ENCODE results near the gene KIAA1217.
"Not testable (repeated sequence)": the region's sequence is repeated elsewhere in the genome, so short reads cannot be mapped to it uniquely, and the experiment has no call there.

Gene KIAA1217

GRCh38 chr10:24417053-24417452 is 208.1 kb downstream of the KIAA1217 start:
- DNase-seq, result no peak

GRCh38 chr10:24418532-24418931 is 209.6 kb downstream of the KIAA1217 start:
- DNase-seq, result no peak

GRCh38 chr10:24419066-24419465 is 210.1 kb downstream of the KIAA1217 start:
- DNase-seq, result no peak

GRCh38 chr10:24425151-24425550 is 216.2 kb downstream of the KIAA1217 start:
- no peak for DNase-seq

DNA sequence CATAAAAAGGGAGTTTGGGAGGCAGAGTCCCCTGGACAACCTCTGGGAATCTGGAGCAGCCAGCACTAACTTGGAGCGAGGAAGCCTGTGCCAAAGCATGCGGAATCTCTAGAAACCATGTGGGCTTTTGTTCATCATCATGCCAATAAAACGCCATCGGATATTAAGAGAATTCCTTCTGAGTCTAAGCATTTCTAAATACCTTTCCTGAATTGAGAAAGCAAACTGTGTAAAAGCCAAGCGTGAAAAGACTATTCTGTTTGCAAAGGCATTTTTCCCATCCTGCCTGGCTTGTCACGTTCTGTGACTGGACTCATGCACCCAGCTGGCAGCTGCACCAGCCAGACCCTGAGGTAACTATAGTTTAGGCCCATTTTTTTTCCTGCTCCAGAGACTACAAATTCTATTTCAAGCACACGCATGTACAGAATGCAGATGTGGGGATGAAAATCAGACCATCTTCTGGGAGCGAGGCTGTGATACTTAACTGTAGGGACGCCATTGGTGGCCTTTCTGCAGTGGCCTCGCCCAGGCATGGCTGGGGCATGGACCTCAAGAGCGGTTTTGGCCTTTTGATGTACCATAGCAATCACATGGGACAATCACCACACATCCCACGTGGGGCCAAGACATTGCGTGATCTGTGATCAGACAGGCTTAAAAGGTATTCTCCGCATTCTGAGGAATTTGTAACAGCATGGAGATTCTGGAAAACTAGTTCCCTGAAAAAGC is 218.9 kb downstream of the KIAA1217 start:
- DNase-seq, result no peak

DNA sequence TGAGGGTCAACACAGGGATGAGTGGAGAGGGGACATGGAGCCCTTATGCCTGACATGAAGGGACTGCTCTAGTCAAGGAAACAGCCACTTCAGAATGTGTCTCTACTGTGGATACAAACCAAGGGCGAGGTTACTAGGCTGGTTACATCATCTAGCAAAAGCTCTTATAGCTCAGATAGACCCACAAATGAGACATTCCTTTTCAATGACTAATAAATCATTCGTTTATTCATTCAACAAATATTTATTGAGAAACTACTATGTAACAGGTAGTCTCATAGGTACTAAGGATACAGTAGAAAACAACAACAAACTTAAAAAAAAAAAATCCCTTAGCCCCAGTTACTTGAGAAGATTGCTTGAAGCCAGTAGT is 219.5 kb downstream of the KIAA1217 start:
- no peak for DNase-seq

DNA sequence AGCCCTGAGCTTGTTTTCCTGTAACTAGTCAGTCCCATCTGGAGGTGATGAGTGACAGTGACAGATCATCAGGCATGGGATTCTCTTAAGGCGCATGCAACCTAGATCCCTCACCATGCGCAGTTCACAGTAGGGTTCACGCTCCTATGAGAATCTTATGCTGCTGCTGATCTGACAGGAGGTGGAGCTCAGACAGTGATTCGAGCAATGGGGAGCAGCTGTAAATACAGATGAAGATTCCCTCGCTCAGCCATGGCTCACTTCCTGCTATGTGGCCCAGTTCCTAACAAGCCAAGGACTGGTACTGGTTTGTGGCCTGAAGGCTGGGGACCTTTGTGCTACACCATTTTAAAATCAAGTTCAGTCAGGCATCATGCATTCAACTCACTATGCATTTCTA is 221.7 kb downstream of the KIAA1217 start:
- DNase-seq, result no peak

DNA sequence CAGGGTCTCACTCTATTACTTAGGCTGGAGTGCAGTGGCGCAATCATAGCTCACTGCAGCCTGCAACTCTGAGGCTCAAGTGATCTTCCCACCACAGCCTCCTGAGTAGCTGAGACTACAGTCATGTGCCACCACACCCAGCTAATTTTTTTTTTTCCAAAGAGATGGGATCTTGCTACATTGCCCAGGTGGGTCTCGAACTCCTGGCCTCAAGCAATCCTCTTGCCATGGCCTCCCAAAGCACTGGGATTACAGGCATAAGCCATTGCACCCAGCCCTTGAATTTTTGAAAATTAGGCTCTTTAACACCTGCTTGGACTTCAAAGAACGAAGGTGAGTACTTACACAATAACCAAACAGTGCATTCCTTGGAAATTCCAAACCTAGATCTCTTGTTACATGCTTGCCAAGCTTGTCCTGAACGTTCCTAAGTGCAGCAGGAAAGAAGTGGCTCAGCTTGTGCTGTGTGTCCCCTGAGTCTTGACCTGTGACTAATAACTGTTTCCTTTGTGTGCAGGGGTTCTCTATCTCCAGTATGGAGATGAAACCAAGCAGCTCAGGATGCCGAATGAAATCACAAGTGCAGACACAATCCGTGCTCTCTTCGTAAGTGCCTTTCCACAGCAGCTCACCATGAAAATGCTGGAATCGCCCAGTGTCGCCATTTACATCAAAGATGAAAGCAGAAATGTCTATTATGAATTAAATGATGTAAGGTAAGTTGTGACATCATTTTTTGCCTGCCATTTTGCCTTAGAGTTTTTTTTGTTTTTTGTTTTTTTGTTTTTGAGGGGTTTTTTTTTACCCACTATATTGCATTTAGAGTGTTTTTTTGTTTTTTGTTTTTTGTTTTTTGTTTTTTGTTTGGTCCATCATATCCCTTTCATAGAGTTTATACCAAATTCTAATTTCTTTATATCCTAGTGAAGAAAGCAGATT is 223.8 kb downstream of the KIAA1217 start:
- no peak for DNase-seq

- no peak for DNase-seq
These were observed 224.8 kb downstream of the KIAA1217 start for GRCh38 chr10:24433705-24434104.

DNA sequence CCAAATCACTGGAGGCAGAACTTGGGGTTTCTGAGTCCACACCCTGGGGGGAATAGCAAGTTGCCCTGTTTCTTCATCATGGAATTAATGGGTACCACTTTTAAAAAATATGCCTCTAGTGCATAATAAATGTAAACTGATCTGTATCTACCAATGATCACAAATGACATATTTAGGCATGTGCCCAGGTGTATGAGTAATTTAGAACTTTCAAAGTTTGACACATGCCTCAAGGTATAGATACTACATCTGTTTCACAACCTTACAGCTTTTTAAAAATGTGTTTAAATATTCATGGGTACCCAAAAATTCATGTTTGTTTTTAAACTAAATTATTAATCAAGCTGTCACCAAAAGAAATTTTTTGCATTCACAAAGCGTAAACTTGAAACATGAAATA is 226.0 kb downstream of the KIAA1217 start:
- no peak for DNase-seq

- no peak for DNase-seq
These were observed 226.4 kb downstream of the KIAA1217 start for GRCh38 chr10:24435374-24435773.

DNA sequence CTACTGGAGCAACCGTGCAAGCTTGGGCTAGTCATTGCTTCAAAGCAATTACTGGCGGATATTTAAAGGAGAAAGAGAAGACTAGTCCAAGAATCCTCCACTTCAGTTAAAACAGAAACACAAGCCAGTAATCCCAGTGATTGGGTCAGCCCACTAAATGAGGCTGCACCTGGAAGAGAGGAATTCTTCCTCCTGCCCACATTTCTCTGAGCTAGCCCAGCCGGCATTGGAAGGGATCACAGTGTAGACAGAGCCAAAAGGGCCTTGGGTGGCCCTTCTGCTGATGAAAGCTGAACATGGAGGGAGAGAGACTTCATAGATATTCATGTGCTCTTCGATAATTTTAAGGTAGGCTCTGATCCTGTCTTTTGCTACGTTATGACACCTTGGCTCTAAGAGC is 228.4 kb downstream of the KIAA1217 start:
- no peak for DNase-seq

DNA sequence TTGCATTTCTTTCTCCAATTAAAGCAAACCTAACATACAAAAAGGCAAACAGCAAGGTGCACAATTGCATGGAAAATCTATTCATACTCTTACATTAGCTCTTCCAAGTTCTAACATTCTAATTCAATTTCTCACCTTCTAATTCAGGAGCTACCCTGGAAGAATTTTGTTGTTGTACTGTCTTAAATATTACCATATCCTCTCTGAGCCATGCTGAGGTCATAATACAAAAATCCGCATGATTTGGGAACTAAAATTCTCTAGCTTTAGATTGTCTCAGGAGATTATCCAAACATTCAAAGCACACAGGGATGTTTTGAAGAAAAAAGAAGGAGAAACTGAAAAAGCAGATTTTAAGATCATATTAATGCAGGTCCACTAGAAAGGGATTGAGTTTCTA is 229.9 kb downstream of the KIAA1217 start:
- DNase-seq, result no peak

- DNase-seq, result no peak
These were observed 231.0 kb downstream of the KIAA1217 start for GRCh38 chr10:24439935-24440334.

DNA sequence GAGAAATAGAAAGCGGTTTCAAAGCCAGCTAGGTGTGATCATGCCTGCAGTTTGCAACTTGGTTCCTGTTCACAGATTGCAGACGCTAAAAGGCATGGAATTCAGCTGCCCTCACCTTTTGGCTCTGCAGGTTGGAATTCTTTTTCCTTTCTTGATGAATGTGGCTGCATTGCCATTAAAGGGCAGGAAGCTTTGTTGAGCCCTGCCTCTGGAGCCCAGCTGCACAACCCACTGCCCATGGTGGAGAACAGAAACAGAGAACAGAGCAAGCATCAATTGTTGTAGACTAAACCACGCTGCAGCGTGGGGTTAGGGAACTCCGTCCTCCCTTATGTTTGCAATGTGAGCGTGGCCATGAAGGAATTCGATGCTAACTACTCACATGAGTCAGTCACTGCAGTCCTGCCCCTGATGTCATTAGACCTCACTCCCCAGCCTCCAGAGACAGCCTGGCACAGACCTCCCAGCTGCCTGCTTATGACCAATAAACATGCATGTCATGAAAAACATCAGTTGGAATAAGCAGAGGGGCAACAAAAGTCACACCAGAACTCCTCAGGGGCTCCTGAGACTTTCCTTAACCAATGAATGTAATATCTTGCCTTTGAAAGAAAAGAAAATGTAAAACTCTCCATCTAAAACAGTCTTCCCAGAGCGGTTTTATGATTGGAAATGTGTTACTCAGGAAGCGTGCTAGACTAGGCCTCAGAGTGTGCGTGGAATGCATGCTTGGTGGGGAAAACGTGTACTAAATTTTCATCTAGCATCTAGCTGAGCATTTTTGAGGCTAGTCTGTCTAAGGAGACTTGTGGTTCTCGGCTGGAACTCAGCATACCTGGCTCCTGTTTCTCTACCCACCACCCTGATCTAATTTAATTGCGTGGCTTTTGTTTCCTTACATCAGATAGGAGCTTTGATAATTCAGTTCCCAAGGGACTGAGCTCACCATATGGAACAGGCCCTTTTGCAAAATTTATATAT is 232.2 kb downstream of the KIAA1217 start:
- no peak for DNase-seq

DNA sequence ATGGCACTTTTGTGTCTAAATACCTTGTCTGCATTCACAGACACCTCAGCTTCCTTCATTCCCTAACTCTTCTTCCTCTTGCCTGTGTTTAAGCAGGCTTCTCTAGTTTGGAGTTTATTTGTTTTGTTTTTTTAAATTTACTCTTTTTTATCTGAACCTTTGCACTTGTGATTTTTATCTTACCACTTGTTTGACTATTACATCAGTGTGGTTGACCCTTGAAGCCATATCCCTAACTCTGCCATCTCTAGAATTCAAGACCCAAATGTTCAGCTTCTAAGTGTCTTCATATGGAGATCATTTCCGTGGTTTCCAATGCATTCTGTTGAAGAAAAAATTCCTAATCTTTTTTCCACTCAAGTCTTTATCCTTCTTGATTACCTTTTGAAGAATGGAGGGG is 233.3 kb downstream of the KIAA1217 start:
- no peak for DNase-seq

- not testable (repeated sequence) for DNase-seq
These were observed 233.8 kb downstream of the KIAA1217 start for GRCh38 chr10:24442641-24443174.

DNA sequence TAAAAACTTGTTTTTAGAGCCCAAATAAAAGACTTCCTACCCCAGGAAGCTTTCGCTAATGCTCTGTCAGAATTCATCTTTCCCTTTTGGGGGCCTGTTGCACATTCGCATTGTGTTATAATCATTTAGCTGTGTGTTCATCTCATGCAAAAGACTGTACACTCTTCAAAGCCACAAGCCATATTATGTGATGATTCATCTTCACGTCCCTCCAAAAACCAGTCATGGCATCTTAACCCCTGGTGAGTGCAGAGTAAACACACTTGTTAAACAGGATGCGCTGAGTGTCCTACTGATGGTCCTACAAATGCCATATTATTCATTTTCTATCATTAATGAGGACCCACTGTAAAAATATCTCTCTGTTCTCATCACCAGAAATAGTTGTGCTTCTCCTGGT is 235.4 kb downstream of the KIAA1217 start:
- DNase-seq, result no peak

DNA sequence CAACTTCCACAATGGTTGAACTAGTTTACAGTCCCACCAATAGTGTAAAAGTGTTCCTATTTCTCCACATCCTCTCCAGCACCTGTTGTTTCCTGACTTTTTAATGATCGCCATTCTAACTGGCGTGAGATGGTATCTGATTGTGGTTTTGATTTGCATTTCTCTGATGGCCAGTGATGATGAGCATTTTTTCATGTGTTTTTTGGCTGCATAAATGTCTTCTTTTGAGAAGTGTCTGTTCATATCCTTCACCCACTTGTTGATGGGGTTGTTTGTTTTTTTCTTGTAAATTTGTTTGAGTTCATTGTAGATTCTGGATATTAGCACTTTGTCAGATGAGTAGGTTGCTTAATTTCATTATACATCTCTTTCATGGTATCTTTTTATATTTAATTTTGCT is 237.0 kb downstream of the KIAA1217 start:
- DNase-seq, result not testable (repeated sequence)

- no peak for DNase-seq
These were observed 237.8 kb downstream of the KIAA1217 start for GRCh38 chr10:24446739-24447138.

- DNase-seq, result no peak
These were observed 239.5 kb downstream of the KIAA1217 start for GRCh38 chr10:24448351-24448999.

DNA sequence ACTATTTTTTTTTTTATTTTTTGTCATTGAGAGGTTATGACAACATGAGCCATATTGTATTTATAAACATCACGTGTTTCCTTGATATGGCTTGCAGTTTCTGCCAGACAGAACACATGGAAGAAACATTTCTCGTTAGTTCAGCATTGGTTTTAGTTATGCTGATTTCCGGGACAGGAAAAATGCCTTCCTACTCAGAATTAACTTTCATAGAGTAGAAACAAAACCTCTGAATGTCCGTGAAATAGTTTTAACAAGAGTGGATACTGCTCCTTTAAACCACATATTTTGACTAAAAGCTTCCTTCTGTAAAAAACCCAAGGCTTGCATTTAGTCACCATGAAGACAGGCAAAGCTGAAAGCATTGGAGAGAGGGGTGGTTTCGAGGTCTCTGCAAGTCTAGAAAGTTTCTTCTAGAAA is 240.4 kb downstream of the KIAA1217 start:
- no peak for DNase-seq

All from NCI-H1436 treated with DMSO at 0.1 percent for 48 hours (cell line).